ENCODE data around the gene TMEM145. TPM values are rescaled to one million over a fixed set of nuclear protein-coding genes. Genes with fewer than 3 reads are reported as not detected.

TMEM145 gene
- polyA plus RNA-seq, 3 donors: not detected

- Mint-ChIP-seq H3K27ac (peak overlapping the region in 2 of 7 donors; percentile 20 to 54), H3K4me3 (no peak overlapping the region)
Observed at GRCh38 chr19:42276821-42277220, 36.3 kb upstream of the TMEM145 start.

GRCh38 chr19:42277821-42278451 lies 35.2 kb upstream of the TMEM145 start:
- no peaks in the 10 kb centered on the region for H3K9me3 Mint-ChIP-seq
- no peaks in the 10 kb centered on the region for H3K9me3 ChIP-seq (replicated peaks in 1 of 2; ENCODE audit: control insufficient read depth in 1 of 2, insufficient read depth in 1 of 2, low read length in 2 of 2)
- no peak overlapping the region for H3K4me2 ChIP-seq (replicated peaks; ENCODE audit: extremely low read depth, low read length, poor library complexity, severe bottlenecking)
- DNase-seq: peak in 1 of 3 donors; percentile 3
- H3K27ac Mint-ChIP-seq: no peak overlapping the region
- peaks cover 36 to 48% of the 10 kb centered on the region in 2 donors for H3K36me3 Mint-ChIP-seq
- no peaks in the 10 kb centered on the region for H3K27me3 ChIP-seq (ENCODE audit: control insufficient read depth in 2 of 2, insufficient read depth in 2 of 2, low read length in 2 of 2)
- peaks cover 0 to 5% (median 2%) of the 10 kb centered on the region in 3 donors for H3K27me3 Mint-ChIP-seq (ENCODE audit: low read depth in 3 of 3)
- H3K27ac ChIP-seq (ENCODE audit: low read depth in 1 of 2, low read length in 2 of 2): no peak overlapping the region
- H2AFZ ChIP-seq (ENCODE audit: insufficient read depth, low read depth, low read length, poor library complexity, severe bottlenecking): no peak overlapping the region
- H3K79me2 ChIP-seq (ENCODE audit: insufficient read depth, low read length): peaks cover 82% of the 10 kb centered on the region
- H4K20me1 ChIP-seq (ENCODE audit: insufficient read depth, low read length): peaks cover 72% of the 10 kb centered on the region
- H3K4me3 Mint-ChIP-seq: no peak overlapping the region
- WGBS (ENCODE audit: insufficient coverage): 60% methylated on average over 9 of the region's 10 CpGs
- TF ChIP-seq CTCF (IDR thresholded peaks at IDR 0.05): no peak
- no peak overlapping the region for H3K9ac ChIP-seq (ENCODE audit: insufficient read depth, low read length, poor library complexity, severe bottlenecking)
- peaks cover 41% of the 10 kb centered on the region for H3K4me1 Mint-ChIP-seq
- no peak overlapping the region for H3K4me3 ChIP-seq (replicated peaks in 1 of 3; ENCODE audit: low read depth in 2 of 3, low read length in 3 of 3)
- peaks cover 29 to 47% of the 10 kb centered on the region in 2 donors for H3K36me3 ChIP-seq (replicated peaks in 1 of 2; ENCODE audit: control insufficient read depth in 1 of 2, insufficient read depth in 2 of 2, low read length in 2 of 2)
- intact Hi-C loops (cut with micrococcal nuclease): no loop called here
- H3K4me1 ChIP-seq (ENCODE audit: control insufficient read depth in 1 of 2, insufficient read depth in 2 of 2, low read length in 2 of 2): peaks cover 40 to 68% of the 10 kb centered on the region in 2 donors

More at GRCh38 chr19:42276821-42277220, 36.3 kb upstream of the TMEM145 start:
- Histone ChIP-seq H3K4me1 (ENCODE audit: control insufficient read depth in 1 of 2, insufficient read depth in 2 of 2, low read length in 2 of 2) (peaks cover 29 to 58% of the 10 kb centered on the region in 2 donors), H3K4me3 (replicated peaks in 1 of 3; ENCODE audit: low read depth in 2 of 3, low read length in 3 of 3) (no peak overlapping the region), H3K9ac (ENCODE audit: insufficient read depth, low read length, poor library complexity, severe bottlenecking) (no peak overlapping the region), H4K20me1 (ENCODE audit: insufficient read depth, low read length) (peaks cover 72% of the 10 kb centered on the region), H3K79me2 (ENCODE audit: insufficient read depth, low read length) (peaks cover 86% of the 10 kb centered on the region), H3K9me3 (replicated peaks in 1 of 2; ENCODE audit: control insufficient read depth in 1 of 2, insufficient read depth in 1 of 2, low read length in 2 of 2) (no peaks in the 10 kb centered on the region), H3K36me3 (replicated peaks in 1 of 2; ENCODE audit: control insufficient read depth in 1 of 2, insufficient read depth in 2 of 2, low read length in 2 of 2) (peaks cover 39 to 58% of the 10 kb centered on the region in 2 donors), H3K27me3 (ENCODE audit: control insufficient read depth in 2 of 2, insufficient read depth in 2 of 2, low read length in 2 of 2) (no peaks in the 10 kb centered on the region), H3K4me2 (replicated peaks; ENCODE audit: extremely low read depth, low read length, poor library complexity, severe bottlenecking) (no peak overlapping the region), H3K27ac (ENCODE audit: low read depth in 1 of 2, low read length in 2 of 2) (no peak overlapping the region), H2AFZ (ENCODE audit: insufficient read depth, low read depth, low read length, poor library complexity, severe bottlenecking) (no peak overlapping the region)
- intact Hi-C loops (cut with micrococcal nuclease): no loop called here
- peaks cover 35 to 55% of the 10 kb centered on the region in 2 donors for H3K36me3 Mint-ChIP-seq
- 97% methylated on average over 2 of the region's 4 CpGs for WGBS (ENCODE audit: insufficient coverage)
- no peak for DNase-seq
- peaks cover 41% of the 10 kb centered on the region for H3K4me1 Mint-ChIP-seq
- peaks cover 0 to 5% (median 2%) of the 10 kb centered on the region in 3 donors for H3K27me3 Mint-ChIP-seq (ENCODE audit: low read depth in 3 of 3)
- no peak for TF ChIP-seq CTCF (IDR thresholded peaks at IDR 0.05)
- no peaks in the 10 kb centered on the region for H3K9me3 Mint-ChIP-seq
